ENCODE measurements around the gene ADIRF. TPM values are rescaled to one million over a fixed set of nuclear protein-coding genes. Genes with fewer than 3 reads are reported as not detected.

Gene ADIRF
- total RNA-seq, 1 experiment from 2014 or later: not detected

- Histone ChIP-seq H3K9me3 (ENCODE audit: low read depth, low read length, poor library complexity, severe bottlenecking) (no peaks in the 10 kb centered on the region), H3K27me3 (replicated peaks; ENCODE audit: insufficient read depth, low read depth, low read length, poor library complexity) (no peaks in the 10 kb centered on the region), H3K4me1 (ENCODE audit: insufficient read depth, low read length, poor library complexity, severe bottlenecking) (peaks cover 25% of the 10 kb centered on the region), H3K27ac (ENCODE audit: low read depth, low read length, poor library complexity, severe bottlenecking) (no peak within 1 kb of the TSS), H3K4me3 (ENCODE audit: low read depth, low read length, poor library complexity, severe bottlenecking) (no peak within 1 kb of the TSS), H3K36me3 (ENCODE audit: insufficient read depth, low read length, poor library complexity, severe bottlenecking) (no peaks in the 10 kb centered on the region)
- CTCF ChIA-PET: interaction anchor here (0.9 kb wide), 1 partner anchor 19 kb away, joined by 15 read pairs; no protein-coding TSS in a partner anchor
- BruUV-seq (replicated peaks): no TSS peak
- TF ChIP-seq CTCF (conservative IDR thresholded peaks at IDR 0.05; ENCODE audit: low read depth, low read length): no peak
- no peak for TF ChIP-seq EZH2 (IDR thresholded peaks at IDR 0.05; ENCODE audit: borderline replicate concordance, low read depth, low read length, poor library complexity, severe bottlenecking)
- intact Hi-C loops (cut with micrococcal nuclease; ENCODE audit: unreplicated experiment): no loop called here
- DNase-seq (ENCODE audit: low spot score): peak; percentile 39
- POLR2A ChIA-PET (ENCODE audit: low non-redundant PET): no interaction called here
Measured at GRCh38 chr10:86958116-86958900, 10.0 kb upstream of the ADIRF start, which contains the start of gene SNCG. Gene SNCG (plus strand): TSS chr10:86958599. CDS start chr10:86958698, 99 bp downstream.

- no peaks in the 10 kb centered on the region for H3K36me3 ChIP-seq (ENCODE audit: insufficient read depth, low read length, poor library complexity, severe bottlenecking)
- TF ChIP-seq CTCF (conservative IDR thresholded peaks at IDR 0.05; ENCODE audit: low read depth, low read length): no peak
- TF ChIP-seq EZH2 (IDR thresholded peaks at IDR 0.05; ENCODE audit: borderline replicate concordance, low read depth, low read length, poor library complexity, severe bottlenecking): no peak
- no peaks in the 10 kb centered on the region for H3K9me3 ChIP-seq (ENCODE audit: low read depth, low read length, poor library complexity, severe bottlenecking)
- CTCF ChIA-PET: interaction anchor here (0.9 kb wide), 1 partner anchor 19 kb away, joined by 15 read pairs; no protein-coding TSS in a partner anchor
- no peak overlapping the region for H3K27ac ChIP-seq (ENCODE audit: low read depth, low read length, poor library complexity, severe bottlenecking)
- intact Hi-C loops (cut with micrococcal nuclease; ENCODE audit: unreplicated experiment): no loop called here
- no TSS peak for BruUV-seq (replicated peaks)
- POLR2A ChIA-PET (ENCODE audit: low non-redundant PET): no interaction called here
- H3K4me1 ChIP-seq (ENCODE audit: insufficient read depth, low read length, poor library complexity, severe bottlenecking): peaks cover 17% of the 10 kb centered on the region
- no peaks in the 10 kb centered on the region for H3K27me3 ChIP-seq (replicated peaks; ENCODE audit: insufficient read depth, low read depth, low read length, poor library complexity)
- DNase-seq (ENCODE audit: low spot score): no peak
- H3K4me3 ChIP-seq (ENCODE audit: low read depth, low read length, poor library complexity, severe bottlenecking): no peak overlapping the region
Measured at GRCh38 chr10:86958901-86959736, 9.2 kb upstream of the ADIRF start.

GRCh38 chr10:86959737-86960002, 8.6 kb upstream of the ADIRF start:
- BruUV-seq (replicated peaks): no TSS peak
- ChIA-PET CTCF (no interaction called here), POLR2A (ENCODE audit: low non-redundant PET) (no interaction called here)
- H3K27ac ChIP-seq (ENCODE audit: low read depth, low read length, poor library complexity, severe bottlenecking): no peak overlapping the region
- intact Hi-C loops (cut with micrococcal nuclease; ENCODE audit: unreplicated experiment): loop anchor here (10.0 kb wide), 1 partner anchor 275 kb away; no protein-coding TSS in a partner anchor
- H3K4me1 ChIP-seq (ENCODE audit: insufficient read depth, low read length, poor library complexity, severe bottlenecking): peaks cover 12% of the 10 kb centered on the region
- TF ChIP-seq CTCF (conservative IDR thresholded peaks at IDR 0.05; ENCODE audit: low read depth, low read length) (no peak), EZH2 (IDR thresholded peaks at IDR 0.05; ENCODE audit: borderline replicate concordance, low read depth, low read length, poor library complexity, severe bottlenecking) (no peak)
- H3K4me3 ChIP-seq (ENCODE audit: low read depth, low read length, poor library complexity, severe bottlenecking): no peak overlapping the region
- no peaks in the 10 kb centered on the region for H3K36me3 ChIP-seq (ENCODE audit: insufficient read depth, low read length, poor library complexity, severe bottlenecking)
- no peaks in the 10 kb centered on the region for H3K9me3 ChIP-seq (ENCODE audit: low read depth, low read length, poor library complexity, severe bottlenecking)
- no peak for DNase-seq (ENCODE audit: low spot score)
- no peaks in the 10 kb centered on the region for H3K27me3 ChIP-seq (replicated peaks; ENCODE audit: insufficient read depth, low read depth, low read length, poor library complexity)

Measured in A673 (cell line).